IPS-15b (cell line): ENCODE results near the gene KRT74.

ENCODE experiments used
- H3K27me3 ChIP-seq: one replicate; pipeline ENCODE4 v1.6.1; 2013; ENCODE audit warnings: low read length; ENCODE audit not compliant: control insufficient read depth, insufficient read depth
- H3K36me3 ChIP-seq: one replicate; pipeline ENCODE4 v1.6.1; 2013; ENCODE audit warnings: low read length; ENCODE audit not compliant: control insufficient read depth, insufficient read depth
- H3K4me1 ChIP-seq: one replicate; pipeline ENCODE4 v1.6.1; 2013; ENCODE audit warnings: mild to moderate bottlenecking, low read length; ENCODE audit not compliant: control insufficient read depth, insufficient read depth
- H3K4me3 ChIP-seq: one replicate; pipeline ENCODE4 v1.5.1; 2013; ENCODE audit warnings: low read depth, low read length
- H3K9ac ChIP-seq: one replicate; pipeline ENCODE4 v1.6.1; 2013; ENCODE audit warnings: low read depth, mild to moderate bottlenecking, low read length
- H3K9me3 ChIP-seq: one replicate; pipeline ENCODE4 v1.6.1; 2013; ENCODE audit warnings: mild to moderate bottlenecking, low read length; ENCODE audit not compliant: control insufficient read depth, insufficient read depth

The KRT74 gene

GRCh38 chr12:52568111-52568510 lies 5.5 kb downstream of the KRT74 start:
- Histone ChIP-seq H3K9ac (no peak overlapping the region), H3K4me3 (no peak overlapping the region), H3K4me1 (no peaks in the 10 kb centered on the region), H3K36me3 (no peaks in the 10 kb centered on the region), H3K27me3 (no peaks in the 10 kb centered on the region), H3K9me3 (no peaks in the 10 kb centered on the region)

- Histone ChIP-seq H3K4me1 (no peaks in the 10 kb centered on the region), H3K9me3 (no peaks in the 10 kb centered on the region), H3K36me3 (no peaks in the 10 kb centered on the region), H3K27me3 (no peaks in the 10 kb centered on the region), H3K9ac (no peak overlapping the region), H3K4me3 (no peak overlapping the region)
Observed at GRCh38 chr12:52566847-52567291, 6.8 kb downstream of the KRT74 start.

GRCh38 chr12:52564582-52564981 lies 9.1 kb downstream of the KRT74 start:
- Histone ChIP-seq H3K4me1 (no peaks in the 10 kb centered on the region), H3K36me3 (no peaks in the 10 kb centered on the region), H3K9ac (no peak overlapping the region), H3K9me3 (no peaks in the 10 kb centered on the region), H3K27me3 (no peaks in the 10 kb centered on the region), H3K4me3 (no peak overlapping the region)

- Histone ChIP-seq H3K36me3 (no peaks in the 10 kb centered on the region), H3K27me3 (no peaks in the 10 kb centered on the region), H3K4me3 (no peak overlapping the region), H3K4me1 (no peaks in the 10 kb centered on the region), H3K9ac (no peak overlapping the region), H3K9me3 (no peaks in the 10 kb centered on the region)
Observed at GRCh38 chr12:52561880-52562449, 11.7 kb downstream of the KRT74 start.

GRCh38 chr12:52559979-52560378 lies 13.7 kb downstream of the KRT74 start:
- no peak overlapping the region for H3K9ac ChIP-seq
- no peaks in the 10 kb centered on the region for H3K9me3 ChIP-seq
- no peaks in the 10 kb centered on the region for H3K4me1 ChIP-seq
- no peak overlapping the region for H3K4me3 ChIP-seq
- no peaks in the 10 kb centered on the region for H3K36me3 ChIP-seq
- no peaks in the 10 kb centered on the region for H3K27me3 ChIP-seq

- no peak overlapping the region for H3K9ac ChIP-seq
- no peak overlapping the region for H3K4me3 ChIP-seq
- H3K27me3 ChIP-seq = no peaks in the 10 kb centered on the region
- no peaks in the 10 kb centered on the region for H3K4me1 ChIP-seq
- no peaks in the 10 kb centered on the region for H3K9me3 ChIP-seq
- H3K36me3 ChIP-seq = no peaks in the 10 kb centered on the region
Observed at GRCh38 chr12:52558781-52559445, 14.7 kb downstream of the KRT74 start.

- no peaks in the 10 kb centered on the region for H3K27me3 ChIP-seq
- H3K36me3 ChIP-seq = no peaks in the 10 kb centered on the region
- H3K4me1 ChIP-seq = no peaks in the 10 kb centered on the region
- no peak overlapping the region for H3K9ac ChIP-seq
- H3K9me3 ChIP-seq = no peaks in the 10 kb centered on the region
- H3K4me3 ChIP-seq = no peak overlapping the region
Observed at GRCh38 chr12:52557476-52557875, 16.2 kb downstream of the KRT74 start.

- no peak overlapping the region for H3K4me3 ChIP-seq
- no peaks in the 10 kb centered on the region for H3K4me1 ChIP-seq
- no peaks in the 10 kb centered on the region for H3K27me3 ChIP-seq
- H3K9me3 ChIP-seq = no peaks in the 10 kb centered on the region
- H3K9ac ChIP-seq = no peak overlapping the region
- H3K36me3 ChIP-seq = no peaks in the 10 kb centered on the region
Observed at GRCh38 chr12:52555577-52555976, 18.1 kb downstream of the KRT74 start.

GRCh38 chr12:52552681-52553195 lies 20.9 kb downstream of the KRT74 start, which contains the start of gene KRT71:
Gene KRT71, minus strand, starts transcription at chr12:52553145. Its CDS starts 68 bp downstream, at chr12:52553077.
- H3K4me1 ChIP-seq = no peaks in the 10 kb centered on the region
- no peaks in the 10 kb centered on the region for H3K27me3 ChIP-seq
- H3K4me3 ChIP-seq = no peak within 1 kb of the TSS
- H3K9ac ChIP-seq = no peak within 1 kb of the TSS
- H3K9me3 ChIP-seq = no peaks in the 10 kb centered on the region
- no peaks in the 10 kb centered on the region for H3K36me3 ChIP-seq

- Histone ChIP-seq H3K27me3 (no peaks in the 10 kb centered on the region), H3K36me3 (no peaks in the 10 kb centered on the region), H3K4me3 (no peak overlapping the region), H3K9ac (no peak overlapping the region), H3K9me3 (no peaks in the 10 kb centered on the region), H3K4me1 (no peaks in the 10 kb centered on the region)
Observed at GRCh38 chr12:52552055-52552454, 21.6 kb downstream of the KRT74 start.

GRCh38 chr12:52551216-52551865 lies 22.3 kb downstream of the KRT74 start:
- Histone ChIP-seq H3K27me3 (no peaks in the 10 kb centered on the region), H3K4me1 (no peaks in the 10 kb centered on the region), H3K36me3 (no peaks in the 10 kb centered on the region), H3K4me3 (no peak overlapping the region), H3K9me3 (no peaks in the 10 kb centered on the region), H3K9ac (no peak overlapping the region)

- no peaks in the 10 kb centered on the region for H3K4me1 ChIP-seq
- no peaks in the 10 kb centered on the region for H3K36me3 ChIP-seq
- H3K9ac ChIP-seq = no peak overlapping the region
- no peaks in the 10 kb centered on the region for H3K27me3 ChIP-seq
- H3K4me3 ChIP-seq = no peak overlapping the region
- H3K9me3 ChIP-seq = no peaks in the 10 kb centered on the region
Observed at GRCh38 chr12:52546126-52546525, 27.5 kb downstream of the KRT74 start.
